ENCODE results near the gene IMMP1L.

Gene IMMP1L

DNA sequence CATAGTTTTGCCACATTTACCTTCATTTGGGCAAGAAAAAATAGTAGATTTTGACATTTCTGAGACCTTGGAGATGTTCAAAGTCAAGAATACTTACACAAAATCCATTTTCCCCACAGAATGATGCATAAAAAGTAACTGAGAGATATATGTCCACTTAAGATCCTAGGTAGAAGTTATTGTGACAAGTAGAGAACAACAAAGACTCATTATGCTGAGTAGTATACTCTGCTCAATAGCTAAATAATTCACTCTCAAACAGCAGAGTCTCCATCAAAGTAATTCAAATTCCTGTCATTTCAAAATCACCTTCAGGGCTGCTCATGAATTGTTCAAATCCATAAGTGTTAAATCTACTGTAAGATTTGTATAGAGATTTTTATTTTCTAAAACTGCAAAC lies 35.3 kb downstream of the IMMP1L start:
- no peak for DNase-seq (ENCODE audit: low spot score)

DNA sequence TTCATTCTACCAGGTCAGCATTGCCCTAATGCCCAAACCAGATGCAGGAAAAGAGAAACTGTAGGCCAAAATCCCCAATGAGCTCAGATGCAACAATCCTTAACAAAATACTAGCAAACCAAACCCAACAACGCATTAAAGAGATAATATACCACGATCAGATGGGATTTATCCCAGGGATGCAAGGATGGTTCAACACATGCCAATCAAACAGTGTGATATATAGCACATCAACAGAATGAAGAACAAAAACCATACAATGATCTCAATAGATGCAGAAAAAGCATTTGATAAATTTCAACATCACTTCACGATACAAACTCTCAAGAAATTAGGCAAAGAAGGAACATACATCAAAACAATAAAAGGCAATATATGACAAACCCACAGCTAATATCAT lies 45.0 kb downstream of the IMMP1L start:
- DNase-seq (ENCODE audit: low spot score), result no peak

GRCh38 chr11:31455177-31455576 lies 54.2 kb downstream of the IMMP1L start:
- DNase-seq (ENCODE audit: low spot score), result no peak

DNA sequence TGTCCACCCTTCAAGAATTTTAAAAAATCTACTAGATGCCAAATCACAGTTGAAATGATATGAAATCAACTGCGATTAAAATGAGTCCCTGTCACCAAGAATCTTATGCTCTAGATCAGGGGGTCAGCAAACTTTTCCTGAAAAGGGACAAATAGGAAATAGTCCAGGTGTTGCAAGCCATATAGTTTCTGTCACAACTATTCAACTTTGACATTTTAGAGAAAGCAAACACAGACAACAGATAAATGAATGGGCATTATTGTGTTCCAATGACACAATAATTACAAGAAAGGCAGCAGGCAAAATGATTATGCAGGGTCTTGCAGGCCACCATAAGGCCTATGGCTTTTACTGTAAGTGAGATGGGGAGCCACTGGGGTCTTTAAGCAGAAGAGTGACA lies 58.6 kb downstream of the IMMP1L start:
- DNase-seq (ENCODE audit: low spot score), result no peak

DNA sequence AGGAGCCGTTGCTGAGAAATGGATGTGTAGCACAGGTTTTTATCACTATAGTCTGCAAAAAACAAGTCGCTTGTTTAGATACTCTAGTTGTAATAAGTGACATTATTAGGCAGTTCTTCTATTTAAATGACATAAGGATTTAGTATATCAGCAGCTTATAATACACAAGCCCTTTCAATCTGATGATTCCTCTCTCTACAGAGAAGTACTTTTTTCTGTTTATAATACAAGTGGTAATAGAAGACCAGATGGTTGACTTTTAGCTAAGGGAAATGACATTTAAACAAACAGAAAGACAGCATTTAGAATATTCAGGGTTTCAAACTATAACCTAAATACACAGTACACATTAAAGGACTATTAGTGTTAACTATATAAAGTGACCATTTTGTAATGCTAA lies 60.4 kb downstream of the IMMP1L start:
- DNase-seq (ENCODE audit: low spot score), result no peak

DNA sequence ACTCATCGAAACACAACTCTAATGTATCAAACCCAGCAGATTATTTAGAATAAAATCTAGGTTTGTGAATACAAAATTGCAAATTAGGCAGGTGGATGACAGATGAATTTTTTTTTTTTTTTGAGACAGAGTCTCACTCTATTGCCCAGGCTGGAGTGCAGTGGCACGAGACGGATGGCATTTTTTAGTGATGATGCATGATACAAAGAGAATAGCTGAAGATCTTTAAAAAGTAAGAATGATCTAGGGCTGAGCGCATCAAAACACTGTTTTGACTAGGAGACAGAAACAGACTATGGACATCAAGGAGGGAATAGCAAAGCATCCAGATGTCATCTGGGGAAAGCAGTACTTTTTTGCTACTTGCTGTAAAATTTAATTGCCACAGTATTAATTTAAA lies 63.8 kb downstream of the IMMP1L start:
- DNase-seq (ENCODE audit: low spot score), result no peak

GRCh38 chr11:31443802-31444201 lies 65.6 kb downstream of the IMMP1L start:
- no peak for DNase-seq (ENCODE audit: low spot score)

- no peak for DNase-seq (ENCODE audit: low spot score)
Observed at GRCh38 chr11:31442086-31442485, 67.3 kb downstream of the IMMP1L start.

DNA sequence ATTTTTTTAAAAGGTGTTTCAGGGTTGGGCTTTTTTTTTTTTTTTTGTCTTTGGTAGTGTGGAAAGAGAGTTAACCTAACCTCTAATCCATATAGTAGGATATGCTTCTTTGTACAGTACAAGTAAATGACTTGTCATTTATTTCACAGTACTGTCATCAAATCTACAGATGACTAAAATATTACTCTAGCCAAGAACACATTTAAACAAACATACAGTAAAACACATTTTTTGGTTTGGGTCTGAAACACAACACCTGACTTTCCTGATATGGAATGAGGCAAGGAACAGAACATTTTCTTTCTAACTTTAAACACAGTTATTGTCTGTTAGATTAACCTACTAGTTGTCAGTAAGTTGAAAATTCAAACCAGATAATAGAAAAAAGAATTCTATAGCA lies 68.1 kb downstream of the IMMP1L start:
- DNase-seq (ENCODE audit: low spot score), result no peak

DNA sequence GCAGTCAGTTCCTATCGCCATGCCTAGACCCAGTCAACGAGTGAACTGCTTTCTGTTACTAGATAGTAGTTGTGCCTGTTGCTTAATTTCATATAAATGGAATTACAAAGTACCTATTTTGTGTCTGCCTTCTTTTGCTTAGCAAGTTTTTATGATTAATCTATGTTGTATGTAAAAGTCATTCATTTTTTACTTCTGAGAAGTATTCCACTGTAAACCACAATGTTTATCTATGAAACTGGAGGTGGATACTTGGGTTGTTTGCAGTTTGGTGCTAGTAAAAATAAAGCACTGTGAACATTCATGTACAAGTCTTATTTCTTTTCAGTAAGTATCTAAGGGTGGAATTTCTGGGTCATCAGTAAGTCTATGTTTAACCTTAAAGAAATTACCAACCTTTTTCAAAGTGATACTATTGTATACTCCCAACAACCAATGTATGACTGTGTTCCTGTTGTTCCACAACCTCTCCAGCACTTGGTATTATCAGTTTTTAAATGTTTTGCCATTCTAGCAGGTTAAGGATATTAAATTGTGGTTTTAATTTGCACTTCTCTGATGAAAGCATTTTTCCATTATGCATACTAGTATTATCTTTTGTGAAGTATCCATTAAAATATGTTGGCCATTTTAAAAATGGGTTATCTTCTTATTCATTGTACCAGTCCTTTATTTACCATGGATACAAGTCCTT lies 71.5 kb downstream of the IMMP1L start:
- no peak for DNase-seq (ENCODE audit: low spot score)

DNA sequence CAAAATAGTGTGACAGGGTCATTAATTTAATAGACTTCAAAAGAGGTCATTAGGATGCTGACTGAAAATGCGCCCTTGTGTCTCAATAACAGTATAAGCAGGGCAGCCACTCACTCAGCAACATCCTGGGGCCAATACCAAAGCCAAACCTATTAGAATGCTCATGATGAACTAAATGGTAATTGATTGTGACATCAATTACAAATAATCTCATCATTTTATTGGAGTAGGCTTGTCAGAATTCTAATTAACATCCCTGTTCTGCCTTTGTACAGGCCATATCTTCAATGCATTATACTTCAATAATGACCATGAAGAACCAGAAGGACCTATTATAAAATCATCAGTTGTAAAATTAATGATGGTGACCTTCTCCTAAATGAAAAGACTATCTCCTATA lies 75.6 kb downstream of the IMMP1L start:
- no peak for DNase-seq (ENCODE audit: low spot score)

DNA sequence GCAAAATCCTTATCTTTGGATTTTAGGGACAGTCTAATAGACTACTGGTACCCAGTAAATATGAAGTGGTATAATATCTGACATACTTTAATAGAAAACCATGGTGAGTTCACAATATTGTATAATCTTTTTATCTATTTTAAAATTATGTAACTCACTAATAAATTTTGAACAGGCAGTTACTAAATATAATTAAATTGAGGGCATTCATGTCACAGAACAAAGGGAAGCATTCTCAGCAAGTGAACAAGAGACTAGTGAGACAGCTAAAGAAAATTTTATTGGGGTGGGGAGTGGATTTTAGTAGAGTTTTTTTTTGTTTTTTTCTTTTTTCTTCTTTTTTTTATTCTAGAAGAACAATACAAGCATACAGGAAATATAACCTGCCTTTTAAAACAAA lies 84.8 kb downstream of the IMMP1L start:
- no peak for DNase-seq (ENCODE audit: low spot score)

- DNase-seq (ENCODE audit: low spot score), result no peak
Observed at GRCh38 chr11:31422703-31423102, 86.7 kb downstream of the IMMP1L start.

DNA sequence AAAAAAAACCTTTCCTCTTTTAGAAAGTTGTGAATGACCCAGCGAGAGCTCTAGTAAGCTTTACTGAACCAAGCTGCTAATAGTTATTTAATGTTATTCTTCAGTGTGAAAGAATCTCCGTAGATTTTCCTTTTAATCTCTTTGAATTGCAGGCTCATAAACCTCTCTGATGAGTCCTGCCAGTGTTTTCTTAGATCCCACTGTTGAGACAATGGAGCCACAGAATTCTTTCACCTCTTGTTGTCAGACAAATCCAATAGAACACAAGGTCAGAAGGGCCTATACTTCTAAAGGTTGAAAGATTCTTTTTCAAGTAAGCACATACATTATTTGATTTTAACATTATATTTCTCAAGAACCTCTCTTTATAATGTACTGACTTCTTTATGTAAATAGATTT lies 87.6 kb downstream of the IMMP1L start:
- DNase-seq (ENCODE audit: low spot score), result no peak

GRCh38 chr11:31419669-31420068 lies 89.8 kb downstream of the IMMP1L start:
- no peak for DNase-seq (ENCODE audit: low spot score)

- no peak for DNase-seq (ENCODE audit: low spot score)
Observed at GRCh38 chr11:31419138-31419537, 90.3 kb downstream of the IMMP1L start.

DNA sequence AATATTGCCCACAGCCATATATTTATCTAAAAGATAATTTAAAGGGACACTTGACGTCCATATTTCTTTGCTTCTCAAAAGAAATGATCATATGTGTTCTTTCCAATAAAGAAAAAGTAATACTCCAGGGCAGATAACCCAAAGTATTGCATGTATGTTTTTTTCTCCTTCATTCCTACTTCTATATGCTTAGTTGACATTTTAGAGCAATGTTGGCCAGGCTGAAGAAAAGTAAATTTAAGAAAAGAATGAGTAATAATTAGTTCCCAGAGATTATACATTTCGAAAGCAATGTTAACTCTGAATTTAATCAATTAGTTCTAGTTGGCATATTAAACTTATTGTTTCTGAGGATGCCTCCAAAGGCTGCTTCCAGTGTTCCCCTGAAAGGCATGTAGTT lies 91.6 kb downstream of the IMMP1L start:
- DNase-seq (ENCODE audit: low spot score), result no peak

- no peak for DNase-seq (ENCODE audit: low spot score)
Observed at GRCh38 chr11:31417357-31417756, 92.1 kb downstream of the IMMP1L start.

DNA sequence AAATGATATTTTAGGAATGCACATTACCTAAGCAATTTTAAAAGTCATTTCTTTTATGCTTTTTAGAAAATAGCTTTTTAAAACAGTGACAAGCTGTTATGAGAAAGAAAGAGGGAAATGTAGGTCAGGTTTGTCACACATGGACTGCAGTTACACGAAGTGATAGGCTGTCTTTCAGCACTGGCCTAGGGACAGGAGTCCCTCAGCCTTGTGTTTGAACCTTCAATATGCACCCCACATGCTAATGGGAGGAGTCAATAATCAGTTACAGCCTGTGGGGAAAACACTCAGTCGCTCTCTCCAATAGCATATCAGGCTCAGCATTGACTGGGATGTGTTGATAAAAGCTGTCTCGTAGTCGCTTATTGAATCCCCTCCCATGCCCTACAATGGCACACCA lies 94.0 kb downstream of the IMMP1L start:
- DNase-seq (ENCODE audit: low spot score), result no peak

GRCh38 chr11:31414338-31414737 lies 95.1 kb downstream of the IMMP1L start:
- DNase-seq (ENCODE audit: low spot score), result no peak

GRCh38 chr11:31412946-31413345 lies 96.5 kb downstream of the IMMP1L start:
- no peak for DNase-seq (ENCODE audit: low spot score)

DNA sequence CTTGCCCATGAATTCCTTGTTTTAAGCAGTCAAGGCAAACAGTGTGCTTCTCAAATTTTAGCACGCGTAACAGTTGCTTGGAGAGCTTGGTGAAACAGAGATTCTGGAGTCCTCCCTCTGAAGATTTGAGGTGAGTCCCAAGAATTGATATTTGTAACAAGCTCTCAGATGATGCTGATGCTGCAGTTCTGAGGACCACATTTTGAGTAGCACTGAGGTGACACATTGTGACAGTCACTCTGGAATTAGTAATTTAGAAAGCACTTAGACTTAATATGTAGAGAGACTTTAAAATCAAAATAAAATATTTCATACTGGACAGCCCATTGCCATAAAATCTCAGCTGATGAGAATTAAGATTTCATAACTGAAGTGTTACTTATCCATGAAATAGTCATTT lies 101.2 kb downstream of the IMMP1L start:
- DNase-seq (ENCODE audit: low spot score), result no peak

- DNase-seq (ENCODE audit: low spot score), result no peak
Observed at GRCh38 chr11:31404614-31405013, 104.8 kb downstream of the IMMP1L start.

- DNase-seq (ENCODE audit: low spot score), result peak; percentile 27
Observed at GRCh38 chr11:31397239-31397834, 112.1 kb downstream of the IMMP1L start.
